GM10266 (cell line): Measurements from ENCODE around the gene CENPVL2.
A peak's percentile ranks its signal among the peaks of the same experiment; 100 is the strongest.
"Not testable (repeated sequence)": the region's sequence is repeated elsewhere in the genome, so short reads cannot be mapped to it uniquely, and the experiment has no call there.

Experiments used
- DNase-seq: peaks from one replicate; pipeline ENCODE4 v3.0.0; 2012; ENCODE audit errors: extremely low spot score
- TF ChIP-seq, protein P1 (sequence below): IDR thresholded peaks from 2 replicates; pipeline ENCODE4 v1.5.1; 2012; ENCODE audit warnings: mild to moderate bottlenecking, low read depth; ENCODE audit not compliant: control insufficient read depth, insufficient read depth; ENCODE audit errors: missing control alignments

CENPVL2 gene

DNA sequence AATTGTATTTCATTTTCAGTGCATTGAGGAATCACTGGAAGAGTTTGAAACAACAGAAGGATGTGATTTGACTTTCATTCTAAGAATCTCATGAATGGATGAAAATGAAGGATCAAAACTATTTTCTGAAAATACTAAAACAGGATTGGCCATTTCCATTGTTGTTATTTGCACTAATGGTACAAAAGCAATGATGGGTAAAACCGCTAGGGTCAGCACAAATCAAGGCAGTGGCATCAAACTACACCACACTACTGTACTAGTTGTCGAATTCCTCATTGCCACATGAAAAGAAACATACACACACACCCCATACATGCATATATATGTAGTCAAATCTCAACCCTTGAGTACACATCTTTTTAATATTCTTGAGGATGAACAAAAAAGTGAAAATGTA, 39.3 kb downstream of the CENPVL2 start:
- no peak for DNase-seq
- TF ChIP-seq, protein P1, sequence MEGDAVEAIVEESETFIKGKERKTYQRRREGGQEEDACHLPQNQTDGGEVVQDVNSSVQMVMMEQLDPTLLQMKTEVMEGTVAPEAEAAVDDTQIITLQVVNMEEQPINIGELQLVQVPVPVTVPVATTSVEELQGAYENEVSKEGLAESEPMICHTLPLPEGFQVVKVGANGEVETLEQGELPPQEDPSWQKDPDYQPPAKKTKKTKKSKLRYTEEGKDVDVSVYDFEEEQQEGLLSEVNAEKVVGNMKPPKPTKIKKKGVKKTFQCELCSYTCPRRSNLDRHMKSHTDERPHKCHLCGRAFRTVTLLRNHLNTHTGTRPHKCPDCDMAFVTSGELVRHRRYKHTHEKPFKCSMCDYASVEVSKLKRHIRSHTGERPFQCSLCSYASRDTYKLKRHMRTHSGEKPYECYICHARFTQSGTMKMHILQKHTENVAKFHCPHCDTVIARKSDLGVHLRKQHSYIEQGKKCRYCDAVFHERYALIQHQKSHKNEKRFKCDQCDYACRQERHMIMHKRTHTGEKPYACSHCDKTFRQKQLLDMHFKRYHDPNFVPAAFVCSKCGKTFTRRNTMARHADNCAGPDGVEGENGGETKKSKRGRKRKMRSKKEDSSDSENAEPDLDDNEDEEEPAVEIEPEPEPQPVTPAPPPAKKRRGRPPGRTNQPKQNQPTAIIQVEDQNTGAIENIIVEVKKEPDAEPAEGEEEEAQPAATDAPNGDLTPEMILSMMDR = no peak

DNA sequence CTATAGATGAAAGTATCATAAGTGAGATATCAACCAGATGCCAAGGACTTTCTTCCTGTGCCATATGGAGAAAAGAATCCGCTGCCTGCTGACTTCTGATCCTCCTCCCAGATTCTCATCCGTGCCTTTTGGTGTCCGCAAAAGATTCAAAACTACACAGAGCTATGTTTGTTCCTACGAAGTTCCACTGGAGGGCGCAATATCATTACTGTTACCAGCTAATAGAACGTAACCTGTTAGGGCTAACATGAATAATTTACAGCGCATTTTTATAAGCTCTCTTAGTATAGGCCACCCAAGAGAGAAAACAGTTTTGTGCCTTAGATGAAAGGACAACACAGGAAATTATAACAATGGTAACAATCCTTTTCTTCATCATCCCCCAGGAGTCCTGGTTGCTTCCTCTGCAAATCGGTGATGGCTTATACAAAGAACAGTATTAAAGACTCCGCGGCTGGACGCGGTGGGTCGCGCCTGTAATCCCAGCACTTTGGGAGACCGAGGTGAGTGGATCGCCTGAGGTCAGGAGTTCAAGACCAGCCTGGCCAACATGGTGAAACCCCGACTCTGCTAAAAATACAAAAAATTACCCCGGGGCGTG, 41.1 kb downstream of the CENPVL2 start:
- peak; percentile 18 for DNase-seq
- TF ChIP-seq, protein P1 = peak; percentile 35

DNA sequence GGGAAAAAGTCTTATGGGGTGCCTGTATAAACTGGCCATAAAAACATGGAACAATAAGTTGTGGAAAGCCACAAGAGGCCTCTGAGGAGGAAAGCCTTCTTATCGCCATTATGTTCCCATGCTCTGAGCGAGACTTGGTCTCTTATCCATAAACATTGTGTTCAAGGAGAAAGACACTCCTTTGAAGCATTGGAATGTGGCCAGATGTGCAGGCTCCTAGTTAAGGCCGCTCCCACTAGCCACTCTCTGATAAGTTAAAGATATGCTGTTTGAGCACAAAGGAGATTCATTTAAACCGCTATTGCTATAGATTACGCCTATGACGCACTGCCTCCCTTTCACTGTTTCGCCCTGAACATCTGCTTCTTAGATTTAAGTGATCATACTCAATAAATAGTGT, 46.1 kb downstream of the CENPVL2 start:
- DNase-seq = not testable (repeated sequence)
